GM18526 (cell line): Measurements from ENCODE around the gene MELK.

Experiments used
- POLR2A ChIP-seq: IDR thresholded peaks from 3 replicates; pipeline ENCODE4 v1.6.1; 2011; ENCODE audit not compliant: insufficient read length; ENCODE audit errors: extremely low read depth

Gene MELK

GRCh38 chr9:36637491-36638270, 65.0 kb downstream of the MELK start:
- TF ChIP-seq POLR2A = no peak

GRCh38 chr9:36640771-36641381, 68.2 kb downstream of the MELK start:
- no peak for TF ChIP-seq POLR2A

GRCh38 chr9:36642817-36643216, 70.1 kb downstream of the MELK start:
- no peak for TF ChIP-seq POLR2A

GRCh38 chr9:36656842-36657241, 84.1 kb downstream of the MELK start:
- TF ChIP-seq POLR2A = no peak

GRCh38 chr9:36659500-36659899, 86.8 kb downstream of the MELK start:
- no peak for TF ChIP-seq POLR2A

GRCh38 chr9:36664806-36665205, 92.1 kb downstream of the MELK start:
- TF ChIP-seq POLR2A = no peak

- no peak for TF ChIP-seq POLR2A
Measured at GRCh38 chr9:36665387-36665786, 92.7 kb downstream of the MELK start.

- no peak for TF ChIP-seq POLR2A
Measured at GRCh38 chr9:36665921-36666431, 93.3 kb downstream of the MELK start.

- TF ChIP-seq POLR2A = no peak
Measured at GRCh38 chr9:36671561-36671960, 98.9 kb downstream of the MELK start.

- TF ChIP-seq POLR2A = no peak
Measured at GRCh38 chr9:36676091-36676490, 103.4 kb downstream of the MELK start.

GRCh38 chr9:36676778-36677485, 104.2 kb downstream of the MELK start:
- TF ChIP-seq POLR2A = no peak

GRCh38 chr9:36677611-36678010, 104.9 kb downstream of the MELK start:
- TF ChIP-seq POLR2A = no peak

GRCh38 chr9:36679710-36680109, 107.0 kb downstream of the MELK start:
- TF ChIP-seq POLR2A = no peak

- TF ChIP-seq POLR2A = no peak
Measured at GRCh38 chr9:36686471-36686870, 113.8 kb downstream of the MELK start.

GRCh38 chr9:36690412-36691168, 117.9 kb downstream of the MELK start:
- TF ChIP-seq POLR2A = no peak
